Esophagus squamous epithelium (tissue), 5 donors: ENCODE data around the gene ZNF280A. TPM values are rescaled to one million over a fixed set of nuclear protein-coding genes. Genes with fewer than 3 reads are reported as not detected.

ENCODE experiments used
- DNase-seq: peaks from one replicate; lab custom pipeline; 2025; lab: John Stamatoyannopoulos, UW
- H3K27ac ChIP-seq, 4 donors: fragments of 200-600 bp; sonication (generic); one replicate each; pipeline ENCODE4 v1.5.1; 2016 to 2019; ENCODE audit warnings: mild to moderate bottlenecking in 1 of 4
- H3K27me3 ChIP-seq, 4 donors: fragments of 200-600 bp; sonication (generic); 1 replicate in 3 of 4; 2 replicates in 1 of 4; pipeline versions ENCODE4 v1.5.1 to v1.6.0; 2017 to 2021; ENCODE audit warnings: antibody characterized with exemption in 1 of 4
- H3K36me3 ChIP-seq, 3 donors: fragments of 200-600 bp; sonication (generic); one replicate each; pipeline ENCODE4 v1.5.1; 2016 to 2019
- H3K4me1 ChIP-seq, 3 donors: fragments of 200-600 bp; sonication (generic); one replicate each; pipeline ENCODE4 v1.5.1; 2017 to 2019
- H3K4me3 ChIP-seq, 4 donors: fragments of 200-600 bp; sonication (generic); 1 replicate in 3 of 4; 2 replicates in 1 of 4; pipeline ENCODE4 v1.5.1; 2016 to 2019; ENCODE audit warnings: mild to moderate bottlenecking in 2 of 4, moderate library complexity in 1 of 4
- H3K9me3 ChIP-seq, 3 donors: fragments of 200-600 bp; sonication (generic); one replicate each; pipeline ENCODE4 v1.5.1; 2016 to 2019
- CTCF ChIP-seq, 6 experiments: fragments of 450-650 bp in 4 of 6; fragments of 200-600 bp in 2 of 6; sonication (generic) in 2 of 6; IDR thresholded peaks; one replicate each; pipeline ENCODE4 v1.5.1; 2016 to 2019; ENCODE audit warnings: antibody characterized with exemption in 6 of 6, mild to moderate bottlenecking in 4 of 6, moderate library complexity in 4 of 6
- POLR2A ChIP-seq, 4 donors: fragments of 450-650 bp; IDR thresholded peaks; one replicate each; pipeline ENCODE4 v1.6.1; 2017; ENCODE audit warnings: antibody characterized with exemption in 4 of 4, mild to moderate bottlenecking in 4 of 4, moderate library complexity in 3 of 4
- WGBS, 2 donors: methylation state at CpG; one replicate each; pipeline ENCODE4 v1.1.5; 2018; 5-methylcytosine and 5-hydroxymethylcytosine counted together
- intact Hi-C: fragments of 100-400 bp; cut with DNase I; formaldehyde crosslinking; loops from one replicate; pipeline ENCODE4 v1.15.0; 2022
- total RNA-seq, 4 donors: library from RNA; depleted of rRNA; stranded (reverse); fragments of >200 nt; gene quantifications; one replicate each; pipeline ENCODE4 v1.1.0, GENCODE V29; 2016
- donor health status: DM: yes; HTN: yes; CAD: no.

Gene ZNF280A
- total RNA-seq, 4 donors from 2014 or later = not detected

- H3K4me3 ChIP-seq = no peak overlapping the region
- H3K27ac ChIP-seq = no peak overlapping the region
- 50 to 76% methylated on average over 1 of the region's 1 CpG for WGBS, 2 donors
- H3K4me1 ChIP-seq = no peaks in the 10 kb centered on the region
- no peak for DNase-seq
- no peaks in the 10 kb centered on the region for H3K36me3 ChIP-seq
- peaks cover 0 to 16% (median 0%) of the 10 kb centered on the region in 3 donors for H3K9me3 ChIP-seq
- H3K27me3 ChIP-seq = peaks cover 0 to 42% (median 0%) of the 10 kb centered on the region in 4 donors
- intact Hi-C loops = no loop called here
- no peak for TF ChIP-seq CTCF (IDR thresholded peaks at IDR 0.05)
- TF ChIP-seq POLR2A (IDR thresholded peaks at IDR 0.05) = no peak
Observed at GRCh38 chr22:22467112-22467511, 53.0 kb downstream of the ZNF280A start.

- peaks cover 0 to 52% (median 0%) of the 10 kb centered on the region in 4 donors for H3K27me3 ChIP-seq
- no peaks in the 10 kb centered on the region for H3K36me3 ChIP-seq
- no peak for DNase-seq
- no peak overlapping the region for H3K4me3 ChIP-seq
- intact Hi-C loops = no loop called here
- H3K27ac ChIP-seq = no peak overlapping the region
- 43 to 63% methylated on average over 1 of the region's 1 CpG for WGBS, 2 donors
- TF ChIP-seq CTCF (IDR thresholded peaks at IDR 0.05) = no peak
- TF ChIP-seq POLR2A (IDR thresholded peaks at IDR 0.05) = no peak
- no peaks in the 10 kb centered on the region for H3K4me1 ChIP-seq
- H3K9me3 ChIP-seq = peaks cover 0 to 16% (median 0%) of the 10 kb centered on the region in 3 donors
Observed at GRCh38 chr22:22465782-22466181, 54.3 kb downstream of the ZNF280A start.

- intact Hi-C loops = no loop called here
- H3K27me3 ChIP-seq = peaks cover 0 to 56% (median 0%) of the 10 kb centered on the region in 4 donors
- no peak overlapping the region for H3K4me3 ChIP-seq
- no peak for DNase-seq
- no peak for TF ChIP-seq POLR2A (IDR thresholded peaks at IDR 0.05)
- no peak for TF ChIP-seq CTCF (IDR thresholded peaks at IDR 0.05)
- H3K4me1 ChIP-seq = no peaks in the 10 kb centered on the region
- peaks cover 0 to 19% (median 2%) of the 10 kb centered on the region in 3 donors for H3K9me3 ChIP-seq
- no peaks in the 10 kb centered on the region for H3K36me3 ChIP-seq
- no peak overlapping the region for H3K27ac ChIP-seq
- 54 to 63% methylated on average over 7 of the region's 7 CpGs for WGBS, 2 donors
Observed at GRCh38 chr22:22465094-22465602, 54.9 kb downstream of the ZNF280A start.

GRCh38 chr22:22464541-22465054 lies 55.5 kb downstream of the ZNF280A start:
- WGBS, 2 donors = 79 to 82% methylated on average over 11 of the region's 11 CpGs
- Histone ChIP-seq H3K4me1 (no peaks in the 10 kb centered on the region), H3K27ac (no peak overlapping the region), H3K36me3 (no peaks in the 10 kb centered on the region), H3K27me3 (peaks cover 0 to 61% (median 0%) of the 10 kb centered on the region in 4 donors), H3K9me3 (peaks cover 0 to 24% (median 8%) of the 10 kb centered on the region in 3 donors), H3K4me3 (no peak overlapping the region)
- TF ChIP-seq CTCF (IDR thresholded peaks at IDR 0.05) (no peak), POLR2A (IDR thresholded peaks at IDR 0.05) (no peak)
- no peak for DNase-seq
- intact Hi-C loops = no loop called here

- no peak overlapping the region for H3K4me3 ChIP-seq
- DNase-seq = no peak
- WGBS, 2 donors = 27 to 34% methylated on average over 17 to 18 of the region's 18 CpGs
- no peak overlapping the region for H3K27ac ChIP-seq
- H3K4me1 ChIP-seq = no peaks in the 10 kb centered on the region
- H3K36me3 ChIP-seq = no peaks in the 10 kb centered on the region
- H3K9me3 ChIP-seq = peaks cover 0 to 24% (median 14%) of the 10 kb centered on the region in 3 donors
- intact Hi-C loops = no loop called here
- H3K27me3 ChIP-seq = peaks cover 0 to 64% (median 0%) of the 10 kb centered on the region in 4 donors
- TF ChIP-seq POLR2A (IDR thresholded peaks at IDR 0.05) = no peak
- TF ChIP-seq CTCF (IDR thresholded peaks at IDR 0.05) = peak; percentile 55 to 68 (median 62)
Observed at GRCh38 chr22:22463855-22464540, 56.1 kb downstream of the ZNF280A start.
